NCI-H2081 treated with DMSO at 0.1 percent for 48 hours (cell line): ENCODE measurements around the gene SLFN12L.
"Not testable (repeated sequence)": the region's sequence is repeated elsewhere in the genome, so short reads cannot be mapped to it uniquely, and the experiment has no call there.

Source experiments
- DNase-seq: peaks from one replicate; lab custom pipeline; 2025; lab: John Stamatoyannopoulos, UW

Gene SLFN12L

DNA sequence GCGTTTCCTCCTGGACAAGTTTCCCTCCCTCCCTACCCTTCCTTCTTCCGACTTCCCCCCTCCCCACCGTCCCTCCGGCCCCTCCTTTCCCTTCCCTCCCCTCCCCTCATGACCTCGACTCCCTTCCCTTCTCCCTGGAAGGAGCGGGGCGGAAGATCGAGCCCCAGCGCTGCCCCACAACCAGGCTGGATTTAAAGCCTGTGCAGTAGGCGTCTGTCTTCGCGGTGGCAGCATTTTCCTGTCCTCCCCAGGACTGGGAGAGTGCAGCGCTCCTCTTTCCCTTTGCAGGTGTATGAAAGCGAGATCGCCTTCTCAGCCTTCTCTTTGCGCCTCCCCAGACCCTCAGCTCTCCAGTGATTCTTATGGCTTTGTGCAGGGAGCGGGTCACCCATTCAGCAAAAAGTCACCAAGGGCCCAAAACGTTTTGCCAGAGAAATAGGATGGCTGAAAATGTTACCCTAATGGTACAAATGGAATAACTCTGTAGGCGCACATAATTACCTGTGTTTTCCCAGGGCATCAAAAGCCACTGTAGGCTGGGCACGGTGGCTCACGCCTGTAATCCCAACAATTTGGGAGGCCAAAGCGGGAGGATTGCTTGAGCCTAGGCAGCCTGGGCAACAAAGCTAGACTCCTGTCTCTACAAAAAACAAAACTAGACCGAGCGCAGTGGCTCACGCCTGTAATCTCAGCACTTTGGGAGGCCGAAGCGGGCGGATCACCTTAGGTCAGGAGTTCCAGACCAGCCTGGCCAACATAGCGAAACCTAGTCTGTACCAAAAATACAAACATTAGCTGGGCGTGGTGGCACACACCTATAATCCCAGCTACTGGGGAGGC, 40.8 kb downstream of the SLFN12L start:
- no peak for DNase-seq

DNA sequence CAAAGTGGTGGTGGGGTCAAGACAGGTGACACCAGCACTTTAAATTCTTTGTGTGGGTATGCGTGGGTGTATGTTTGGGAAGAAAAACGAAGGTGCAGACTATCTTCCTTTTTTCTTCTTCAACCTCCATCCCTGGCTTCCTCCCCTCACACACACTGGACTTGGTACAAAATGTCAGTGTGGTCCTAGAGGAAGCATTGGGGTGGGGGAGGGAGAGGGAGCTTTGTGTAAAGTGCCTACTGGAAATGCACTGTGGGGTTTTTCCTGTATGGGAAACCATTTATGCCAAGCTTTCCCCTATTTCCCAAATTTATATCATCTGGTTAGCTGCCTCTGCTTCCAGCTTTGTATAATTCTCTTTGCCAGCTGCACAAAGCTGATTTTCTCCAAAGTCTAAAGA, 44.4 kb downstream of the SLFN12L start:
- DNase-seq: no peak

DNA sequence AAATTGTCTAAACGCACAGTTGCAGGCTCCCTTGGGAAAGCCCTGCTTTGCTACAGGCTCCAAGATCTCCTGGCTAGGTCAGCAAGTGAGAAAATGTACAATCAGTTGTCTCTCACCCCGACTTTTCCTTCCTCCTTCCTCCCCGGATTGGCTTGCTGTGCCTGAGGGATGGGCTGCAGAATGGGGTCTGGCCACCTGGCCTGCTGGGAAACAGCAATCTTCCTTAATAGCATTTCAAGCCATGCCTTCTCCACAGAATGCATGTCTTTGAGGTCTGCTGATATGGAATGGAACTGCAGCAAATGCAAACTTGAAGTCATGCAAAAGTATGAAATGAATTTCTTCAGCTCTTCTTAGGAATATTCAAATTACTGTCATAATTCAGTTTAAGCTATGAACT, 46.1 kb downstream of the SLFN12L start:
- no peak for DNase-seq

GRCh38 chr17:35489944-35490343, 47.5 kb downstream of the SLFN12L start:
- DNase-seq: no peak

DNA sequence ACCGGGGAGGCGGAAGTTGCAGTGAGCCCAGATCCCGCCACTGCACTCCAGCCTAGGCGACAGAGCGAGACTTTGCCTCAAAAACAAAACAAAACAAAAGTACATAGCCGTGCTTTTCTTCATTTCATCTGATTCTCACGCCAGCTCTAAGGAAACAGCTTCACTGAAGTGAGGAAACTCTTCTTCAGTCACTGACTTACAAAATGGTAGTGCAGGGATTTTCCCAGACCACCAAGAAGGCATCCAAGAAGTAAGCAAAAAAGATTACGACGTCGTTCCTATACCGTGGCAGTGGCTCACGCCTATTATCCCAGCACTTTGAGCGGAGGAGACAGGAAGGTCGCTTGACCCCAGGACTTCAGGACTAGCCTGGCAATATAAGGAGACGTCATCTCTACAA, 48.5 kb downstream of the SLFN12L start:
- no peak for DNase-seq

- no peak for DNase-seq
Observed at GRCh38 chr17:35486920-35487732, 50.4 kb downstream of the SLFN12L start.

DNA sequence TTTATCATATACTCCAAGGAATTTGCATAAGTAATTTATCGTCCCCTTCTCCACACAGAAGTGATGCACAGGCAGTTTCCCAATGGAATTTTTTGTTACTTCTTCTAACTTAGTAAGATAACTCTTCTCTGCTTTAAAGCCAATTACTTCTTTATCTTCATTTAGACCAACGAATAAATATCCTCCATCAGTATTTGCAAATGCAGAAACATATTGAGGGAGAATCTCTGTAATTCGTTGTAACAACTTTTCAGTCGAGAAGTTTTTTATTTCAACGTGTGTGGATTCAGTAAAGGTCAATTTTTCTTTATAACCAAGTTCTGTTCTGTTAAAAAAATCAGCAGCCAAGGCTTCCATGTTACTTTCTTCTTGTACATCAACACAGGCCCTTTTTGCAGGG, 58.2 kb downstream of the SLFN12L start:
- DNase-seq: no peak

GRCh38 chr17:35477248-35477647, 60.2 kb downstream of the SLFN12L start:
- no peak for DNase-seq

DNA sequence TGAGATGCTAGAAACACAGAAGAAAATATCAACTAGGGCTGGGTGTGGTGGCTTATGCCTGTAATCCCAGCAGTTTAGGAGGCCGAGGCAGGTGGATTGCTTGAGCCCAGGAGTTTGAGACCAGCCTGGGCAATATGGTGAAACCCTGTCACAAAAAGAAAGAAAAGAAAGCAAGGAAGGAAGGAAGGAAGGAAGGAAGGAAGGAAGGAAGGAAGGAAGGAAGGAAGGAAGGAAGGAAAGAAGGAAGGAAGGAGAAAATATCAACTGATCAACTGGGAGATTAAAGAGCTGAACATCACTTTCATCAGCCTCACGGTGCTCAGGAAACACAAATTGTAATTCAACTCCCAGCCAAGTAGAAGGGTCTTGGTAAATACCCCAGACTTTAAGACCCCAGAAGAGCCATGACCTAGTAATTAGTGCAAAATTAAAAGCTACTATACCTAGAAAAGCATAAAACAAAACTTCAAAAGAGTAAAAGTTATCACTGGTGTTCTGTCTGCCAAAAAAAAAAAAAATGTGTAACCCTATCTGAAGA, 61.1 kb downstream of the SLFN12L start:
- no peak for DNase-seq

GRCh38 chr17:35468475-35468874, 69.0 kb downstream of the SLFN12L start:
- DNase-seq: no peak

GRCh38 chr17:35467824-35468223, 69.7 kb downstream of the SLFN12L start:
- no peak for DNase-seq

GRCh38 chr17:35460354-35460851, 77.1 kb downstream of the SLFN12L start:
- DNase-seq: no peak

GRCh38 chr17:35454035-35454434, 83.4 kb downstream of the SLFN12L start:
- DNase-seq: not testable (repeated sequence)

DNA sequence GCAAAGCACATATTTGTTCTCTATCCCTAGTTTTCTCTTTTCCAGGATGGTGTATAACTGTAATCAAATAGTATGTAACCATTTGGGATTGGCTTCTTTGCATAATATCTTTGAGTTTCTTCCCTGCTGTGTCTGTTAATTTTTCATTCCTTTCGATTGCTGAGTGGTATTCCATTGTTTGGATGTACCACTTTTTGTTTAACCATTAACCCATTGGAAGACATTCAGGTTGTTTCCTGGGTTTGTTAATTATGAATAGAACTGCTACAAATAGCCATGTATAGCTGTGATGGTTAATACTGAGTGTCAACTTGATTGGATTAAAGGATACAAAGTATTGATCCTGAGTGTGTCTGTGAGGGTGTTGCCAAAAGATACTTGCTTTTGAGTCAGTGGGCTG, 84.3 kb downstream of the SLFN12L start:
- no peak for DNase-seq

DNA sequence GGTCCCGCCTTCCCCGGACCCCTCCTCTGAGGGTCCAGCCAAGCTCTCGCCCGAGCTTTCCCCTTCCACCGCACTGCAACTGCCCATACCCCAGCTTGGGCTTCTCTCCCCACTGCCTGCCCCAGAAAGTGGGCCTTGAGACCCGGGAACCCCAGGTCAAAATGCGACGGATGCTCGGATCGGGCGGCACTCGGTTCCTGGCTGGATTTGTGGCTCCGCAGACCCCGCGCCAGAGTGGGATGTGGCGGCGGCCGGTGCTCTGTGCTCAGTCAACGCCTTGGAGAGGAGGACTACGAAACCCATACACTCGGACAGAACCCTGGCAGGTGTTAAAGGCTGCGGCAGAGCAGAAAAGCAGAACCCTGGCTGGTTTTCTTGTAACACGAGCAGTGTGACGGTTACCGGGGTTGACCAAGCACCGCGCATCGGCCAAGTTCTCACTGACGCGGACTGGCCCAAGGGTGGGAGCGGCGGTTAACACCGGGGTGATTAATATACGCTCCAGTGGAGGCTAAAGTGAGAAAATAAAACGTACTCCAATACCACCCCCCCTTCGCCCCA, 88.0 kb downstream of the SLFN12L start:
- DNase-seq: no peak

GRCh38 chr17:35448899-35449227, 88.6 kb downstream of the SLFN12L start:
- DNase-seq: no peak

DNA sequence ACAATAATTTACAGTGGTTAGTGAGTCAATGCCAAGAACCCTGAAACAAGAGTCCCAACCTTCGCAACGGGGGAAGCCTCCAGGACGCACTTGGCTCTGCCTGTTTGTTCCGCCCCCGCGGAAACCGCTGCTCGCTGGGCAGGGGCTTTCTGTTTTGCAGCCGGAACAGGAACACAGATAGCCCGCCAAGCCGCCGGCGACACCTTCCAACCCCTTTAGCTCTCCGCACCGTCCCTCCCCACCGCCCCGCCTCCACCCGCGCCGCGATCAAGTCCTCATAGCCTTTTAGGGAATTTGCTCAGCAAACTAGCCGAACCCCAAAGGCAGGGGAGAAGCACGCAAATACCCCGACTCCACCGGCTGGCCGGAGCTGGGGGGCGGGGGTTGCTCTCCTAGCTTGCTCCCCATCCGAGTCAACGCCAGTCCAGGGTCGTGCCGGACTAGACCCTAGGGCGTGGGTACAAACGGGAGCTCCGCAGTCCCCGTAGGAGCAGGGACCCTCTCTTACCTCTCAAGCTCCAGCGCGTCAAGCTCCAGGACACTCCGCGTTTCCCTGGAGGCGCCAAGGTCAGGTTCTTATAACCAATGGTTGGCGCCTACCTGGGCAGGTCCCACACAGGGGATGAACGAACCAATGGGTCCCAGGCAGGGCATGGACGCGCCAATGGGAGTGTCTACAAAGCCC, 89.1 kb downstream of the SLFN12L start, which contains the start of gene SLFN13:
Gene SLFN13 (minus strand): TSS at position 553 of the 685 bp plus-strand sequence. CDS start 3,086 bp downstream, outside the sequence.
- DNase-seq: no peak

DNA sequence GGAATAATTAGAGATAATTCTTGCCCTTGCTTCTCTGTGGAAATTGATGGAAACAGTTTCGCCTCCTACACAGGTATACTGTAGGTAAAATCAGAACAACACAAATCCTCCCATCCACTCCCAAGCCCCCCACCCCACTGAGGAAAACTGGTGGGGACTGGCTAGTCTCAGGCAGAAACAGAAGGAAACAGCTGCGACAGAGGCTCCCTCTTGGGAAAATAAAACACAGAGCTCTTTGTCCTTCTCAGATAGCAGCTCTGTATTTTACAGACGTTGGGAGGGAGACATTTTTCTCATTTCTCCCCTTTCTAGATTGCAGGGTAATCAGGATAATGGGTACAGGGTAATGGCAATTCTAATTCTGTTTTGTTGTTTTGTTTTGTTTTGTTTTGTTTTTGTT, 90.0 kb downstream of the SLFN12L start:
- DNase-seq: no peak

- no peak for DNase-seq
Observed at GRCh38 chr17:35438433-35438832, 99.0 kb downstream of the SLFN12L start.

DNA sequence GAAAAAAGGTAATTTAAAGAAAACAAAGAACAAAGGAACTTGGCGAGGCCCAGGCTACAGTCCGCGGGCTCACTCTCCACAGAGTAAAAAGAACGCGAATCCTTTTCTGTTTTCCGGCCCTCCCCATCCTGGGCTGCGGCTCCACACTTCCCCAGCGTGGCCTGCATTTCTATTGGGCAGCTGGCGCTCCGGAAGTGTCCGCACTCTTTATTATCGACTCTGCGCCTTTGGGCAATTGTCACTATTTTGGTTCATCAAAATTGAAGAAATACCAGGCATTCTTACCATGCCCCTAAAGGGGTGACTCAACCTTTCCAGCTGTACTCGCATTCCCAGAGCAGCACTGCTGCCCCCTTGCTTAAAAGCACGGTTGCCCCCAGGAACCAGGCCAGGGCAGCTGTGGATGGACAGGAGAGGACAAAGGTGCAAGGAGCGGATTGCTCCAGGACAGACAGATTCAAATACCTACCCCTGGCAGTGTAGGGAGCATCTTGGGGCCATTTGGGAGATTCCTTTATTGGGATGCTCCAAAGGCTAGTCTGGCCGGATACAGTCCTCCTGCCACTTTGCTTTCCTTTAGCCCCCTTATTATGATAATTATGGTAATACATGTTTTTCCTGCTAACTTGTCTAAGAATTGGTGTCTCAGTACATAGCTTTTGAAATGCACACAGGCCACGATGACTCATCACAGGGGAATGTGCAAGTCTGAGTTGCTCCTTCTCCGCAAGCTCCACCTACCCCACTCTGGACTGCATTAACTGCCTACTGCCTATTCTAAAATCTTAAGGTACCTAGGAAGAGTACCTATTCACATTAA, 104.2 kb downstream of the SLFN12L start:
- DNase-seq: no peak
